ENCODE data around the gene NSG1. TPM values are rescaled to one million over a fixed set of nuclear protein-coding genes. Genes with fewer than 3 reads are reported as not detected.
A peak's percentile ranks its signal among the peaks of the same experiment; 100 is the strongest.

Gene NSG1
- polyA plus RNA-seq, 1 of the 3 experiments (the other 2 are of a cell fraction): 11.4 TPM

- Histone ChIP-seq H3K27ac (ENCODE audit: low read depth in 2 of 2, low read length in 1 of 2) (no peak overlapping the region), H3K27me3 (ENCODE audit: insufficient read depth) (no peaks in the 10 kb centered on the region), H3K36me3 (replicated peaks in 1 of 2; ENCODE audit: control insufficient read depth in 1 of 2, insufficient read depth in 2 of 2, low read length in 1 of 2) (no peaks in the 10 kb centered on the region), H4K20me1 (ENCODE audit: insufficient read depth) (no peaks in the 10 kb centered on the region), H3K79me2 (ENCODE audit: insufficient read depth) (no peaks in the 10 kb centered on the region), H3K4me2 (no peak overlapping the region), H3K4me3 (ENCODE audit: low read depth in 2 of 2, low read length in 1 of 2) (no peak overlapping the region), H3K9ac (no peak overlapping the region), H3F3A (replicated peaks; ENCODE audit: insufficient read depth) (peaks cover 5% of the 10 kb centered on the region), H3K9me2 (no peaks in the 10 kb centered on the region), H3K4me1 (ENCODE audit: control insufficient read depth in 1 of 2, insufficient read depth in 2 of 2, low read depth in 1 of 2, low read length in 1 of 2) (peaks cover 28 to 39% of the 10 kb centered on the region in 2 experiments), H2AFZ (ENCODE audit: low read depth) (no peak overlapping the region), H3K9me3 (peaks cover 6% of the 10 kb centered on the region; the same call in 1 of the 2 replicates)
- ChIA-PET POLR2A (interaction anchor here (0.8 kb wide), 1 partner anchor 9 kb away, joined by 3 read pairs; the partner anchor contains the start of gene NSG1), CTCF (interaction anchor here (1.4 to 1.6 kb wide), 2 partner anchors 10 to 11 kb away, joined by 4 to 5 read pairs; partner anchors contain the start of gene NSG1)
- TF ChIP-seq RAD21 (IDR thresholded peaks at IDR 0.05; ENCODE audit: low read length) (no peak), IRF3 (IDR thresholded peaks at IDR 0.05; ENCODE audit: low read depth, low read length) (no peak), TCF12 (IDR thresholded peaks at IDR 0.05) (peak; percentile 28; the same call in 1 of the 2 replicates)
- no peak for DNase-seq
- WGBS (ENCODE audit: low lambda C conversion rate): 76% methylated on average over 18 of the region's 19 CpGs
Measured at GRCh38 chr4:4396628-4397440, 9.9 kb downstream of the NSG1 start.

- H2AFZ ChIP-seq (ENCODE audit: low read depth): no peak overlapping the region
- no peaks in the 10 kb centered on the region for H3K36me3 ChIP-seq (replicated peaks in 1 of 2; ENCODE audit: control insufficient read depth in 1 of 2, insufficient read depth in 2 of 2, low read length in 1 of 2)
- peaks cover 6% of the 10 kb centered on the region; the same call in 1 of the 2 replicates for H3K9me3 ChIP-seq
- H3K4me2 ChIP-seq: no peak overlapping the region
- DNase-seq: no peak
- H3F3A ChIP-seq (replicated peaks; ENCODE audit: insufficient read depth): peaks cover 5% of the 10 kb centered on the region
- ChIA-PET CTCF (interaction anchor here (1.4 kb wide), 1 partner anchor 12 kb away, joined by 5 read pairs; no protein-coding TSS in a partner anchor), POLR2A (no interaction called here)
- H3K27ac ChIP-seq (ENCODE audit: low read depth in 2 of 2, low read length in 1 of 2): no peak overlapping the region
- H3K4me3 ChIP-seq (ENCODE audit: low read depth in 2 of 2, low read length in 1 of 2): no peak overlapping the region
- H4K20me1 ChIP-seq (ENCODE audit: insufficient read depth): no peaks in the 10 kb centered on the region
- H3K9me2 ChIP-seq: no peaks in the 10 kb centered on the region
- no peaks in the 10 kb centered on the region for H3K27me3 ChIP-seq (ENCODE audit: insufficient read depth)
- no peaks in the 10 kb centered on the region for H3K79me2 ChIP-seq (ENCODE audit: insufficient read depth)
- no peak overlapping the region for H3K9ac ChIP-seq
- 79% methylated on average over 7 of the region's 13 CpGs for WGBS (ENCODE audit: low lambda C conversion rate)
- H3K4me1 ChIP-seq (ENCODE audit: control insufficient read depth in 1 of 2, insufficient read depth in 2 of 2, low read depth in 1 of 2, low read length in 1 of 2): peaks cover 28 to 39% of the 10 kb centered on the region in 2 experiments
- TF ChIP-seq JUND (IDR thresholded peaks at IDR 0.05) (no peak), FOXM1 (IDR thresholded peaks at IDR 0.05; ENCODE audit: low read depth) (no peak), TCF12 (IDR thresholded peaks at IDR 0.05) (no peak), NRF1 (IDR thresholded peaks at IDR 0.05; ENCODE audit: low read depth, low read length) (no peak), EZH2phosphoT487 (IDR thresholded peaks at IDR 0.05; ENCODE audit: borderline replicate concordance, low read depth) (no peak), POLR2AphosphoS5 (IDR thresholded peaks at IDR 0.05; ENCODE audit: low read depth, low read length) (no peak), RFX5 (IDR thresholded peaks at IDR 0.05; ENCODE audit: low read length) (no peak), FOXJ3 (CRISPR knock-in tag; IDR thresholded peaks at IDR 0.05) (no peak), USF2 (IDR thresholded peaks at IDR 0.05; ENCODE audit: borderline replicate concordance, low read depth, low read length) (no peak), YY1 (IDR thresholded peaks at IDR 0.05; ENCODE audit: low read depth) (no peak), TAF1 (IDR thresholded peaks at IDR 0.05; ENCODE audit: borderline replicate concordance, low read depth, low read length) (no peak), MEF2A (IDR thresholded peaks at IDR 0.05; ENCODE audit: borderline replicate concordance, low read depth) (no peak), EP300 (IDR thresholded peaks at IDR 0.05; ENCODE audit: borderline replicate concordance in 1 of 2, low read depth in 1 of 2, low read length in 1 of 2) (no peak)
Measured at GRCh38 chr4:4397441-4397819, 10.5 kb downstream of the NSG1 start.
